Right renal pelvis (tissue), 4 donors: ENCODE results near the gene ADH6. TPM values are rescaled to one million over a fixed set of nuclear protein-coding genes. Genes with fewer than 3 reads are reported as not detected.
"Not testable (repeated sequence)": the region's sequence is repeated elsewhere in the genome, so short reads cannot be mapped to it uniquely, and the experiment has no call there.

Experiments
- DNase-seq, 4 donors: peaks; one replicate each; pipeline ENCODE4 v3.0.0-alpha.2; 2013; ENCODE audit warnings: low read depth in 4 of 4, low spot score in 3 of 4, missing footprints in 1 of 4
- polyA plus RNA-seq, 4 donors: library from polyadenylated mRNA; unstranded; fragments of 120-200 nt; gene quantifications; one replicate each; pipeline ENCODE4 v1.2.1, GENCODE V29; 2013; ENCODE audit not compliant: insufficient read length in 4 of 4

Gene ADH6
- polyA plus RNA-seq, 4 donors, result 23.5 to 45.2 (median 28.6) TPM

DNA sequence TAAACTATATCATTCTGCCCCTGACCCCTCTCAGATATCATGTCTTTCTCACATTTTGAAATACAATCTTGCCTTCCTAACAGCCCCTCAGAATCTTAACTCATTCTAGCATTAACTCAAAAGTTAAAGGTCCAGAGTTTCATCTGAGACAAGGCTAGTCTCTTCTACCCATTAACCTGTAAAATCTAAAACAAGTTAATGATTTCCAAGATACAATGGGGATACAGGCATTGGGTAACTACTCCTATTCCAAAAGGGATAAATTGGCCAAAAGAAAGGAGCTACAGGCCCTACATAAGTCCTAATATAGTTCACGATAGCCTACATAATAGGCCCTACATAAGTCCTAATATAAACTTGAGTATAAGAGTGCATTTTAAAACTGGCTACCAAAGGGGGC lies 18.9 kb downstream of the ADH6 start:
- no peak for DNase-seq

DNA sequence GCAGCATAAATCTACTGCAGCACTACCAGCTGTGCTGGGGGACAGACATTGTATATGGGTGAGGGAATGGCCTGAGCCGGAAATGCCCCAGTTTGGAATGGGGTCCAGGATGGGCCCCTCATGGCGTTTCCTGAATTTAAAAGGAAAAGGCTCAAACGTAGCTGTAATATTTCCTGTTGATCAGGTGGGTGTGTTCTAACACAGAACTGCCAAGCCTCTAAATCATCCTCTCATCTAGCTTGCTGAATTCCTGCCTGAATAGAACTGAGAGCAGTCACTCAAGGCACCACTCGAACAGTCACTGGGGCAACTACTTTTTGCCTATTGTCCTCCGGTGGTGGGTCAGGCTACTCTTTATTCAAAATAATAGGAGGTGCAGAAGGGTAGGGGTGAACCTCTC lies 28.7 kb downstream of the ADH6 start:
- DNase-seq, result no peak

DNA sequence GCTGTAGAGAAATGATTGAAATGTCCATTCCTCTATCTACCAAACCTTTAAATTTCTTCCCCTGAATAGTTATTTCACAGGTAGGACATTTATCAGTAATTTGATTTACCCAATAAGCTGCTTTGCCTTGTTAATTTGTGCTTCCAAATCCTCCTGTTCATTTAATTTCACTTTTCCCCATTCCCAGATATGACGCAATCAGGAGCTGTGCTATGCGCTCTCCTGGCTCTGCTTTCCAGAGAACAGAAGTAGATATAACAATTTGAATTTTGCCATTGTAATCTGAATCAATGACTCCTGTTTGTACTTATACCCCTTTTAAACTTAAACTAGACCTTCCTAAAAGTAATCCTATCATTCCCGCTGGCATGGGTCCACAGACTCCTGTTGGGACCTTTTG lies 29.1 kb downstream of the ADH6 start:
- DNase-seq, result not testable (repeated sequence)

DNA sequence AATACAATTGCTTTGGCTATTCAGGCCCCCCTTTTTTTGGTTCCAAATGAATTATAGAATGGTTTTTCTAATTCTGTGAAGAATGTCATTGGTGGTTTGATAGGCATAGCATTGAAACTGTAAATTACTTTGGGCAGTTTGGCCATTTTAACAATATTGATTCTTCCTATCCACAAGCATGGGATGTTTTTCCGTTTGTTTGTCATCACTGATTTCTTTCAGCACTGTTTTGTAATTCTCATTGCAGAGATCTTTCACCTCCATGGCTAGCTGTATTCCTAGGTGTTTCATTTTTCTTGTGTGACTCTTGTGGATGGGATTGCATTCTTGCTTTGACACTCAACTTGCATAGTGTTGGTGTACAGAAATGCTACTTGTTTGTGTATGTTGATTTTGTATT lies 33.0 kb downstream of the ADH6 start:
- DNase-seq, result no peak

DNA sequence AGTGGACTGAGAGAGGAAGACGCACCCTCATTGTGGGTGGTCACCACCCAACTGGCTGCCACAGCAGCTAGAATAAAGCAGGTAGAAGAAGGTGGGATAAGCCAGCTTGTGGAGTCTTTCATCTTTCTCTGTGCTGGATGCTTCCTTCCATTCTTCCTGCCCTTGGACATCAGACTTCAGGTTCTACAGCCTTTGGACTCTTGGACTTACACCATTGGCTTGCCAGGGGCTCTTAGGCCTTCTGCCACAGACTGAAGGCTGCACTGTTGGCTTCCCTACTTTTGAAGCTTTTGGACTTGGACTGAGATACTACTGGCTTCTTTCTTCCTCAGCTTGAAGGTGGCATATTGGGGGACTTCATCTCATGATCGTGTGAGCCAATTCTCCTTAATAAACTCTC lies 33.5 kb downstream of the ADH6 start:
- DNase-seq, result no peak

DNA sequence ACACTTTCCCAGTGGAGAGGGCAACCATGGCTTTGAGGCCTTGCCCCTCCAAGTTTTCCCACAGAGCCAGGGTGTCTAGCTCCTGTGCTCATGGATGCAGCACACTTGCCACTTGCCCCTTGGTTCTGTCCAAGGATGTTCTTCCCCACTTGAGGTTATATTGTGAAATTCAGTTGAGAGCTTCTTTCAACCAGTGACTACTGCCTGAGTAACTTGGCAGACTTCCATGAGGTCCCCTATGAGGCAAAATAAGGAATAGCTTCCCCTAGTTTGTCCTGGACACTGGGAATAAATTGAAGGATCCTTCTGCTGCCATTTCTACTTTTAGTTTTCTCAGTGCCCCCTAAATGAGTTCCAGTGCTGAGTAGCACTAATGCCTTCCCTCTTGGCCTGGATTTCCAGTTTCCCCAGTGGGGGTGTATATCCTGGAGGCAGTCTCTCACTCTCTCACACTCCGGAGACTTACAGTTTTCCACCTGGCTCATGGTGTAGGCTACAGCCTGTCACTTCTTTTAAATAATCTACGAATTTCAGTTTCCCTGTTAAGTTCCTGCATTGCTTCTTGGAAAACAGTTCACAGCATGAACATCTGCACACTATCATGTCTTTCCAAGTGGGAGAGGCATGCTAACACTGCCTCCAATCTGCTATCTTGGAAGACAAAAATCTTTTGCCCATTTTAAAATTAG lies 38.5 kb downstream of the ADH6 start:
- no peak for DNase-seq

DNA sequence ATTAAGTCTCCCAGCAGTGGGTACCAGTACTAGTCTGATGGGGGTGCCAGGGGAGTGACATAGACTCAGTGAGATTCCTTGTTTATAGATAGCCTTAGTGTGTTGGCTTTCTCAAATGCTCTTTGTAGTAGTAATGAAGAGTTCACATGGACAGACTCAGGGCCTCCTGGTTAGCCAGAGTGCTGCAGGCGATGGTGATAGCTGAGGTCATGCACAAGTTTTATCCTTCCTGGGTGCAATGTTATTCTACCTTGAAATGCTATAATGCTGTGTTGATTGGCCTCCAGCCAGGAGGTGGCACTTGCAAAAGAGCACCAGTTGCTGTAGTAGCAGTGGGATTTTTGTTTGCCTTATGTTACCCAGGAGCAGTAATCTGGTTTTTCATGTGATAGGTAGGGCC lies 39.4 kb downstream of the ADH6 start:
- DNase-seq, result no peak

DNA sequence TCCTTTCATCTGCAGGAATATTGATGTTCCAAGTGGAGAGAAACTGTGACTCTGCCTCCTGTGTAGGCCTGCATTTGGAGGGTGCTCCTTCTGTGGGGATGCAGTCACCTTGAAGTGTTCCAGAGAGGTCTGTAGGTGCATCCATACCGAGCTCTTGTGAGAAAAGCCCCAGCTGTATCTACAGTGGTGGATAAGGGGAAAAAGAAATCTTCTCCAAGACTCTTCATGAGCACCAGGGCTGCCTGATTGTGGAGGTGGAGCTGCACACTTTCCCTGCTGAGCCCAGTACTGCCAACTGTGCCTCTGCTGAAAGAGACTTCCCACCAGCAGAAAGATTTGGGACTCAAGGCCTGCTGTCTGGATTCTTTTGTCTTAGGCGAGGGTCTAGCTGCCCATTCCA lies 39.9 kb downstream of the ADH6 start:
- DNase-seq, result no peak

DNA sequence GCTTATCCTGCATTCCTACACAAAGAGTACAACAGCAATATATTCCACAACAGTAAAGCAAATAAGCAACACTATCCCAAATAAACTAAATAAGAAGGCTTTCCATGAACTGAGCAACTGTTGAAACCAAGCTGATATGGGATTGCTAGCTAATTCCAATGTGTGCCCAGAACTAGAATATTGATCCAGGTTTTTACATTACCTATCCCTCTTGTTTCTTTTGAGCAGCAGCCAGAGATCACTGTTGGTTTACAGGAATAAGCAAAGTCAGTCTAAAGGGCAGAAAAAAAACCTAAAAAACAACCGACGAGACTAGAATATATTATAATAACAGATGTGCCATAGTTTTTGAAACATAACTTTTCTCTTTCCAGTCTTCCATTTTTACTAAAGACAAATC lies 52.5 kb downstream of the ADH6 start:
- no peak for DNase-seq

DNA sequence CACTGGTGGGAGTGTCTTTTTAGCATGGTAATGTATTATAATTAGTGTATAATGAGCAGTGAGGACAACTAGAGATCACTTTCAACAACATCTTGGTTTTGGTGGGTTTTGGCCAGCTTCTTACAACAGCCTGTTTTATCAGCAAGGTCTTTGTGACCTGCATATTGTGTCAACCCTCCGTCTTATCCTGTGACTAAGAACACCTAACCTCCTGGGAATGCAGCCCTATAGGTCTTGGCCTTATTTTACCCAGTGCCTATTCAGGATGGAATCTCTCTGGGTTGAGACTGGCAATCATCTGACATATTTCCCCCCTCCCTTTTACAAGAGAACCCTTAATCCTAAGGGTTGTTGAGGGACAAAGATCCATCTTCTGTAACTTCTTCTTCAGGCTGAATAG lies 53.1 kb downstream of the ADH6 start:
- no peak for DNase-seq

DNA sequence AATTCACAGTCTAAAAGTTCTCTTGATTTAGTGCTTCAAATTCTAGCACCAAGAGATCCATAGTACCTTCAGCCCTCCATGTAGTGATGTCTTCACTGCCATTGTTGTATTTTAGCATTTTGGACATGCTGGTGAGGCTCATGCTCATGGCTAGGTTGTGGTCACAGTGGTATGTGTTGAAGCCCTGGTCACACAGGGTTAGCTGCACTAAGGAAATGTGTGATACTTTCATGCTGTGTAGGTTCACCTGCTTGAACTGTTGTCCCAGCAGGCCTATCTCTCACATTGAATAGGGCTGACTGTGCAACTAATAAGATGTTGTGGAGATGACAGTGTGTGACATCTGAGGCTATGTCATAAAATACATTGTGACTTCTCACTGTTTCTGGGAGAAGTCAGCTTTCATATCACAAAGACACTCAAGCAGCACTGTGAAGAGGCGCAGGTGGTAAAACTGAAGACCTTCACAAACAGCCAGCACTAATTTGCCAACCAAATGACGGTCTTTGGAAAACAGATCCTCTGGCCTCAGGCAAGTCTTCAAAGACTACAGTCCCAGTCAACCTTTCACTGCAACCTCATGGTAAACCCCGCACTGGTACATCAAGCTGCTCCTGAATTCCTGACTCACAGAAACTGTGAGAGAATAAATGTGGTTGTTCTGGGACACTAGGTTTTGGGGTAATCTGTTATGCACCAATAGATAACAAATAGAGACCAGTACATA lies 57.5 kb downstream of the ADH6 start:
- DNase-seq, result no peak

DNA sequence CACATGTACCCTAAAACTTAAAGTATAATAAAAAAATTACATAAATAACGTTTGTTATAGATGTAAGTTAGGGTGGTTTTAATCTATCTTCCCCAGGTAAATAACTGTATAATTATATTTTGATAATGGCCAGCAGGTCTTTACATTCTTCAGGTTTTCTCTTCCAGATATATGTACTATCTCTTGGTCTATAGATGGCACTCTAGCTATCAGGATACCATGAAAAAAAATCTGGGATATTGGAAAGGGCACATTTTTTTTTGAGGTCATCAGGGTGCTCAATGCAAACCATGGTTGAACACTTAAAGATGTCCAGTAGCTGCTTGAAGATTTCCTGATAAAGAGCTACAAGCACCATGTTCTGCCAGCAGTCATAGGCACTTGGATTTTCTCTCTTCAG lies 59.3 kb downstream of the ADH6 start:
- no peak for DNase-seq

DNA sequence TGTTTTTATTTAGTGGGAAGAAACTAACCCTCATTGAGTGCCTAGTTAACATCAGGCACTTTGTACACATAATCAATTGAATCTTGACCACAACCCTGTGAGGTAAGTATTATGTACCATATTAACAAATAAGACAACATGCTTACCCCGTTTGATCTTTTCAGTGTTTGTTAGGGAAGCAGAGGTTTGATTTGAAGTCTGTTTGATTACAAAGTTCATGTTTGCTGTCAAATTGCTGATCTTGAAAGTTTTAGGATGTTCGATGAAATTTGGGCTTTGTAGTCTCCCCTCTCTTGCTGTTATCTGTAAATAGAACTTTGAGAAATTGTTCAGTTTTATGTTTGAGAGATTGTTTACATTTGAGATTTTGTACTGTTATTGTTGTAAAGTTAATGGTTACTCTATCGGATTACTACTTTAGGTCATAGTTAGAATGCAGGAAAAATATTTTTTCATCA lies 61.5 kb downstream of the ADH6 start:
- DNase-seq, result no peak

DNA sequence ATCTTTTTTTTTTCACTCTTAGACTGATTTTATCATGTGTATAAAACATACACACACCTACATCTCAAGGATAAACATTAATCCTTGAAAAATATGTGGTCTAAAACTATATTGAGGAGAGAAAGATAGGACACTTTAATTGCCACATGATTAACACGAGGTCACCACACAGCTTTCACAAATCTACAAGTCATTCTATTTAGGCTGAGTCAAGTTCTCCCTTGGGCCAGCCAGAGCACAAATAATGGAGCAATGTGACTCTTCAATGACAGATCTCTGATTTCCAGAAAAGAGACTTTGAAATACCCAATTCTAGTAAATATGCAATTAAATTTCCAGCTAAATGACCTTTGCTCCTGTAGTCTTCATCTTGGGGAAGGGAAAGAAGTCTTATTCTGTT lies 62.1 kb downstream of the ADH6 start:
- DNase-seq, result no peak

DNA sequence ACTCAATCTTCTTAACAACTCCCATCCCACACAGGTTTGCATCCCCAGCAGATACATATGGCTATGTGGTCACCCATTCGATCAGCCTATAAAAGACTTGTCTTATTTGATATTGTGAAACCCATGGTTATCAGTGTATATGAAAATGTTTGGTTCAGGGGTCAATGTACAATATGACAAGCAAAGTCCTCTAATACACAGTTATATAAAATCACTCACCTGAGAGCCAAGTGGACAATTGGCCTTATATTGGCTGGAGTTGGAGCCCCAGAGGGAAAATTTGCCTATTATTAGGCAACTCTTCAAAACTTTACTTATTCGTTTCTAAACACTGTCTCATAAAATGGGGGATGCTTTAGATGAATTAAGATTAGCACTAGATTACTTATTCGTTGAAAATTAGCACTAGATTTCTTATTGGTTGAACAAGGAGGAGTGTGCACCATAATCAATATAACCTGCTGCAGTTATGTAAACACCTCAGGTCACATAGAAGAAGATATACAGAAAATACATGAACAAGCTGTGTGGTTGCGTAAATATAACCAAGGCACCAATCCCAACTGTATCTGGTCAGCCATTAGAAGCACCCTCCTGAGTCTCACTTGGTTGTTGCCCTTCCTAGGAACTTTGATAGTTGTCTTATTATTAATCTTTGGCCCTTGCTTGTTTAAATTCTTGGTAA lies 64.2 kb downstream of the ADH6 start:
- DNase-seq, result no peak

Other genes with a start within 250 kb of the ADH6 start
- gene METAP1, start 223.5 kb downstream of the ADH6 start, polyA plus RNA-seq, result 10 to 100 TPM; 63.6 to 88.1 (median 75.5) TPM
- gene ADH5, start 130.5 kb downstream of the ADH6 start, polyA plus RNA-seq, result 100 to 1,000 TPM; 248 to 289 (median 265) TPM
- under 1 TPM; 0.24 to 0.97 (median 0.49) TPM for gene ADH4, start 74.9 kb downstream of the ADH6 start, polyA plus RNA-seq
- under 1 TPM; 0.28 to 0.92 (median 0.74) TPM for gene ADH1A, start 71.7 kb upstream of the ADH6 start, polyA plus RNA-seq
- 10 to 100 TPM; 18.5 to 25.9 (median 23.1) TPM for gene ADH1B, start 102.2 kb upstream of the ADH6 start, polyA plus RNA-seq
- gene ADH1C, start 133.5 kb upstream of the ADH6 start, polyA plus RNA-seq, result 100 to 1,000 TPM in 2 of 4 donors, 10 to 100 TPM in 2; 95.3 to 153 (median 109) TPM
- gene ADH7, start 216.1 kb upstream of the ADH6 start, polyA plus RNA-seq, result not detected